H1 (cell line): ENCODE results near the gene HOATZ.

Experiments used
- CTCF ChIP-seq, 3 experiments: IDR thresholded peaks; 1 replicate in 2 of 3; 2 replicates in 1 of 3; pipeline versions ENCODE4 v1.5.1 to v1.6.1; 2011; ENCODE audit warnings: low read length in 3 of 3, mild to moderate bottlenecking in 3 of 3, inconsistent platforms in 2 of 3, low read depth in 1 of 3, moderate library complexity in 1 of 3; ENCODE audit not compliant: insufficient read depth in 1 of 3; ENCODE audit errors: control extremely low read depth in 1 of 3
- FOSL1 ChIP-seq: IDR thresholded peaks from 2 replicates; pipeline ENCODE4 v1.6.1; 2011; ENCODE audit warnings: mild to moderate bottlenecking, low read depth, low read length, moderate library complexity; ENCODE audit not compliant: insufficient read depth
- MAX ChIP-seq: IDR thresholded peaks from 2 replicates; pipeline ENCODE4 v1.6.1; 2012; ENCODE audit warnings: inconsistent platforms
- POLR2A ChIP-seq, 2 experiments: IDR thresholded peaks; 1 replicate in 1 of 2; 2 replicates in 1 of 2; pipeline ENCODE4 v1.6.1; 2011; ENCODE audit warnings: low read depth in 2 of 2, low read length in 2 of 2, mild to moderate bottlenecking in 2 of 2; ENCODE audit errors: control extremely low read depth in 1 of 2
- SIN3A ChIP-seq, 2 experiments: IDR thresholded peaks in 1 of 2; conservative IDR thresholded peaks in 1 of 2; 2 replicates each; pipeline ENCODE4 v1.6.1; 2011 to 2012; ENCODE audit warnings: low read length in 2 of 2, improper control_type of control experiment in 1 of 2, low read depth in 1 of 2, mild to moderate bottlenecking in 1 of 2
- SIRT6 ChIP-seq: IDR thresholded peaks from one replicate; pipeline ENCODE4 v1.7.1; 2012; ENCODE audit warnings: low read length, inconsistent platforms
- TAF1 ChIP-seq: IDR thresholded peaks from 2 replicates; pipeline ENCODE4 v1.6.1; 2011; ENCODE audit warnings: mild to moderate bottlenecking, low read depth, low read length
- ZNF274 ChIP-seq: IDR thresholded peaks from 2 replicates; pipeline ENCODE4 v1.7.0; 2012; ENCODE audit warnings: low read length, borderline replicate concordance; ENCODE audit errors: extremely low read depth

DNA sequence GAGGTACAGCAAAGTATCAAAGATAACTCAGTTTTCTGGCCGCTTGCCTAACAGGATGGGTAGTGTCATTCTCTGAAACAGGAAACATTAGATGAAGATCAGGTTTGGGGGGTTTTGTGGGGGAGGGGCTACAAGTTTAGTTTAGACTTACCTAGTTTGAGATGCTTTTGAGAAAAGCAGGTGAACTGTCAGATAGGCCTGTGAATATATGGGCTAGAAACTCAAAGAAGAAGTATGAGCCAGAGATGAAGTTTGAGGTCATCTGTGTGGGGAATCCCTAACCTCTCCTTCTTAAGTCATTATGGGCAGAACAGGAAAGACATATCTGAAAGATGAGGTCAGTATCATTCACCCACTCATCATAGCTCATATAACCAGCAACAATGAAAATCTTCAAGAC lies 11.9 kb downstream of the HOATZ start:
- no peak for TF ChIP-seq CTCF (IDR thresholded peaks at IDR 0.05; ENCODE audit: control extremely low read depth in 1 of 3, insufficient read depth in 1 of 3, low read depth in 1 of 3, low read length in 3 of 3)
- no peak for TF ChIP-seq FOSL1
- TF ChIP-seq SIN3A (conservative IDR thresholded peaks at IDR 0.05 in 1 of 2, IDR thresholded peaks at IDR 0.05 in 1 of 2; ENCODE audit: low read depth in 1 of 2, low read length in 2 of 2): no peak
- TF ChIP-seq POLR2A (IDR thresholded peaks at IDR 0.05; ENCODE audit: control extremely low read depth in 1 of 2, low read depth in 2 of 2, low read length in 2 of 2): no peak
- TF ChIP-seq TAF1: no peak
- no peak for TF ChIP-seq SIRT6
- no peak for TF ChIP-seq ZNF274
- no peak for TF ChIP-seq MAX
